PFSK-1 (cell line): ENCODE measurements around the gene CSRNP2.

Experiments
- POLR2AphosphoS5 ChIP-seq: IDR thresholded peaks from 2 replicates; pipeline ENCODE4 v1.6.1; 2012; ENCODE audit warnings: low read depth, mild to moderate bottlenecking, control low read depth, low read length, moderate library complexity
- REST ChIP-seq, 2 experiments: IDR thresholded peaks; 2 replicates each; pipeline versions ENCODE4 v1.6.1 to v1.8.0; 2011 to 2012; ENCODE audit warnings: low read depth in 2 of 2, low read length in 2 of 2, control low read depth in 1 of 2, inconsistent platforms in 1 of 2, mild to moderate bottlenecking in 1 of 2, moderate library complexity in 1 of 2; ENCODE audit not compliant: insufficient read depth in 1 of 2

- TF ChIP-seq REST (IDR thresholded peaks at IDR 0.05; ENCODE audit: insufficient read depth in 1 of 2, low read depth in 2 of 2, low read length in 2 of 2) (no peak), POLR2AphosphoS5 (no peak)
These were observed 49.3 kb upstream of the CSRNP2 start for GRCh38 chr12:51132693-51133092.
